GM18909 (cell line): ENCODE data around the gene PARD6B.
A peak's percentile ranks its signal among the peaks of the same experiment; 100 is the strongest.
"Not testable (repeated sequence)": the region's sequence is repeated elsewhere in the genome, so short reads cannot be mapped to it uniquely, and the experiment has no call there.

Experiments used
- ATAC-seq: cut with Tn5 transposase; IDR thresholded peaks from one replicate; pipeline ENCODE4 v1.9.1; 2021; ENCODE audit warnings: mild to moderate bottlenecking; ENCODE audit not compliant: unreplicated experiment, poor library complexity

Gene PARD6B

DNA sequence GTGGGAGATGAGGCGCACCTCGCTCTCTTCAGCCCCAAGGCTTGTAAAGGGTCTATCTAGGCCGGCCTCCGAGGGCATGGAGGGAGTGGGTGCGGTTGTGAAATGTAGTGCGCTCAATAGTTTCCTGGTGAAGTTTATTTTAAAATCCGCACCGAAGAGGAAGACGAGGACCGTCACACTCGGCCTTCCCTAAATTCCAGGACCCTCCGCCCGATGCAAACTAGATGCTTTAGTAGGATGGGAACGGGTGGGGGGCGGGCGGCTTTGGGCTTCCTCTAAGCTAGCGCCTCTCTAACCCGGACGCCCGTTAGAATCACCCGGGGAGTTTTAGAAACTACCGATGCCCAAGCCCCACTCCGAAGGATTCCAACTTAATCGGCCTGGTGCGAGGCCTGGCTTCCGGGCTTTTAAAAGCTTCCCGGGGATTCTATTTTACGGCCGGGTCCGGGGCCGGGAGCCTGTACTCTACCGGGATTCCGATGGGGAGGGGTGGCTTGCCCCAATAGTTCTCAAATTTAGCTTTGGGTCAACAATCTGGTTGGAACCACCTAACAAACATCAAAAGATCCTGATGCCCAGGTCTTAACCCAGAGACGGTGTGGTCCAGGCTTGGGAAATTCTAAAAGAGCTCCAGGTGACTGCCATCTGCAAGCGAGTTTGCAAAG lies 62.9 kb downstream of the PARD6B start:
- ATAC-seq = no peak

DNA sequence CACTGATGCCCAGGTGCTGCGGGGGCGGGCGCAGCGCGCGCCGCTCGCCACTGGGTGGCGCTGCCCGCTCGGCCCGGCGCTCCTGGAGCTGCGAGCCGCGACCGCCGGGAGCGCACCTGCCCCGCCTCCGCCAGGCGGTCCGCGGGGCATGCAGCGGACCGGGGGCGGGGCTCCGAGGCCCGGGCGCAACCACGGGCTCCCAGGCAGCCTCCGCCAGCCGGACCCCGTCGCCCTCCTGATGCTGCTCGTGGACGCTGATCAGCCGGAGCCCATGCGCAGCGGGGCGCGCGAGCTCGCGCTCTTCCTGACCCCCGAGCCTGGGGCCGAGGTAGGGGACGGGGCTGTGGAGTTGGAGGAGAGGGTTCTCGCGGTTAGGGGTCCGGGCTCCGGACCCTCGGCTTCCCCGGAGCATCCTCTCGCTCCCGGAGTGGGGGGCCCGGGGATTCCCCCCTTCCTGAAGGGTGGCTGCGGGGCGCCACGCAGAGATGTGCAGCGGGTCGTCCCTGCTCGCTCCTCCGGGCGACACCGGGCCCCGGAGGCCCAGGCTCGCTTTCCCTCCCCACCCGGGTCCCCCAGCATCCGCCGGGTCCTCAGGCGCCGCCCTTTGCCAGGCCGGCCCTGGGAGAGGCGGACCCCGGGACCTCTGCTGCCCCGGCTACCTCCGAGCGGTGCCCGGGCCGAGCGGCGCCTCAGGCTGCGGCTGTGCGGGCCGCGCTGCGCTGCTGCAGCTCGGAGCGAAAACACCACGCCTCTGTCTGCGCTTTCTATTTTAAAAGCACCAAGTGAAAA lies 63.7 kb downstream of the PARD6B start, which contains the start of gene BCAS4:
TSS of gene BCAS4 (plus strand) at position 216 of the 789 bp plus-strand sequence. CDS start at position 239, 23 bp downstream.
- peak; percentile 72 for ATAC-seq

GRCh38 chr20:50797142-50797541 lies 65.8 kb downstream of the PARD6B start:
- no peak for ATAC-seq

DNA sequence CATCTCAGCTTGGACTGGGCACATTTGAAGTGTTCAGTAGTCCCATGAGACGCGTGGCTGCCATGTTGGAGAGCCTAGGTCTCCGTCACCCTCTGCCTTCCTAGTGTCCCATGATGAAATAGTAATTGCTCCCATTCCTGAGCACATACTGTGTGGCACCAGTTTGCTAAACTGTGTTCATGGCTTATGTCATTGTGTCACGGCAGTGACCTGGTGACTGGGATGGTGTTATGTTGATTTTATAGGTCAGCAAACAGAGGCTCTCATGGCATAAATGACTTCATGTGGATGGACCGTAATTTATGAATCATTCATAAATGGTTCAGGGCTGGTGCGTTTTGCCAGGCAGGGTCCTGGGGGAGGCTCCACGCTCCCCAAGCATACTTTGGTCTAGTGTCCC lies 67.3 kb downstream of the PARD6B start:
- no peak for ATAC-seq

- no peak for ATAC-seq
Measured at GRCh38 chr20:50799176-50799889, 68.0 kb downstream of the PARD6B start.

DNA sequence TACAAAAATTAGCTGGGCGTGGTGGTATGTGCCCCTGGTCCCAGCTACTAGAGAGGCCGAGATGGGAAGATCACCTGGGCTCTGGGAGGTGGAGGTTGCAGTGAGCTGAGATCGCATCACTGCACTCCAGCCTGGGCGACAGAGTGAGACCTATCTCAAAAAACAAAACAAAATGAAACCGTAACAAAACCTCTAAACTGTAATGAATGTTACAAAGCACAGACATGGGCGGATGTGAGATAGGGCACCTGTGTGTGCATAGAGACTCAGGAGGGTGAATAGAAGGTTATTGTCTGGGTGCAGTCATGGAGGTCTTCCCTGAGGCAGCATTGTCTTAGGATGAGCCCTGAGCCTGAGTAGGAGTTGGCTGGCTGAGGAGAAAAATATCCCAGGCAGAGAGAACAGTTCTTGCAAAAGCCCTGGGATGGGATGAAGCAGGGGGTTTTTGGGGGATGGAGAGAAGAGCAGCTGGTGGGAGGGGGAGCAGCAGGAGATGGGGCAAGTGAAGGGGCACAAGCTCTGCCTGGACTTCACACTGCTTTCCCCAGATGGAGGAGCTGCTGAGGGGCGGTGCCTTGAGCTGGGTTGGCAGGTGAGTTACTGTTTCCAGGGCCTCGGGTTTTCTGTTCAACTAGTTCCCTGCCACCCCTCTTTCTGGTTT lies 68.6 kb downstream of the PARD6B start:
- ATAC-seq = peak; percentile 50

DNA sequence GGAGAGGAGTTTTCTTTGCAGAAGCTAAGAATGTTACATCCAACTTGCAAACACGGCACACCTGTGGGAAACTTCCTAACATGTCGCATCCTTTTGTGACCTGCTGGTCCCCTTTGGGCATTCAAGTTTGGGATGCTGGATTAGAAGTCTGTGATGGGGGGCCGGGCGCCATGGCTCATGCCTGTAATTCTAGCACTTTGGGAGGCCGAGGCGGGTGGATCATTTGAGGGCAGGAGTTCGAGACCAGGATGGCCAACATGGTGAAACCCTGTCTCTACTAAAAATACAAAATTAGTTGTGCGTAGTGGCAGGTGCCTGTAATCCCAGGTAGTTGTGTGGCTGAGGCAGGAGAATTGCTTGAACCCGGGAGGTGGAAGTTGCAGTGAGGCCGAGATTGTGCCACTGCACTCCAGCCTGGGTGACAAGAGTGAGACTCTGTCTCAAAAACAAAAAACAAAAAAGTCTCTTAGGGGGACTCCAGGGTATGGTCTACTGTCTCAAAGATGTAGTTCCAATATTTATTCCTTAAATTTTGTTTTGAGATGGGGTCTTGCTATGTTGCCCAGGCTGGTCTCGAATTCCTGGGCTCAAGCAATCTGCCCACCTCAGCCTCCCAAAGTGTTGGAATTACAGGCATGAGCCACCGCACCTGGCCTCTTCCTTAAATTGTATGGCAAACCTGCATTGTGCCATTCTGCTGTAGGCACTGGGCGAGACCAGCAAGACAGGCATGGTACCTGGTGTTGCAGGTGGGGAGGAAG lies 69.8 kb downstream of the PARD6B start:
- not testable (repeated sequence) for ATAC-seq

DNA sequence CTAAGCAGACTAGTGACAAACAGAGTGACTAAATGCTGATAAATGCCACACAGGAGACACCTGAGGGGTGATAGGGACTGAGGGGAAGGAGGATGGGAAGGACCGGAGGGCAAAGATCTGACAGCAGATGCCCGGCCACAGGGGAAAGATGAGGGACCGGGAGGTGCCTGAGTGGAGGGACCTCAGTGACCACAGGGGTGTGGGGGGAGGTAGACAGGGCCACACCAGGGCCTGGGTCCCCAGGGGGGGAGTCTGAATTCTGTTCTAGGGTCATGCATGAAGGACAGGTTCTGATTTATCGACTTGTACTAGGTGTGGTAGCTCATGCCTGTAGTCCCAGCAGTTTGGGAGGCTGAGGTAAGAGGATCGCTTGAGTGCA lies 70.4 kb downstream of the PARD6B start:
- no peak for ATAC-seq

GRCh38 chr20:50802289-50802688 lies 70.9 kb downstream of the PARD6B start:
- no peak for ATAC-seq

DNA sequence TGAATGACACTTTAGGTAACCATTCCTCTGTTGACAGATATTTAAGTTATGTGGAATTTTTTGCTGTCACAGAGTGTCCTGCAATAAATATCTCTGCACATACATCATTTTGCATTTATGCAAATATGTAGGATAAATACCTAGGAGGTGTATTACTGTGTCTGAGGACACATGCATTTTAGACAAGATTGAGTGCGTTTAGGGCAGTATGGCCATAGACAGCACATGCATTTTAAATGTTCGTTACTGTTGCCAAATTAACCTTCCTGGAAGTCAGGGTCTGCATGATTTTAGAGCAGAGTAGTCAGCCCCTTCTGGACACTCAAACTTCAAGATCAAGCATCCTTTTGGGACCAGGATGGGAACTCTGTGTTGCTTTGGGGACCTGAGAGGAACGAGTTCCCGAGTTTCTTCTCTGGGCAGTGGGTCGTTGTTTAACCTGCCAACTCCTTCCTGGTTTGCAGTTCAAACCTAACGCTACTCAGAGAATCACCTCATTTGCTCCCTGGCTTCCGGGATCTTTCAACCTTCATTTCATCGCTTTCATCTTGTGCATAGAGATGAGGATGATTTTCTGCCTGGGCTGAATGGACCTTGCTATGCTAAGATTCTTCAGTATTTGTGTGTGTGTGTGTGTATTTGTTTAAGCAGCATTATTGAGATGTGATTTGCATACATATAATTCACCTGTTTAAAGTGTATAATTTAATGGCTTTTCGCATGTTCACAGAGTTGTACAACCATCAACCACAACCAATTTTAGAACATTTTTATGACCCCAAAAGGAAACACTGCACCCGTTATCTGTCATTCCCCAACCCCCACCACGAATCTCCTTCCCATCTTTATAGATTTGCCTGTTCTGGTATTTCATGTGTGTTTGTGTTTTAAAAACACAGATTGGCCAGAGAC lies 73.3 kb downstream of the PARD6B start:
- no peak for ATAC-seq

- ATAC-seq = no peak
Measured at GRCh38 chr20:50805349-50805684, 73.9 kb downstream of the PARD6B start.

DNA sequence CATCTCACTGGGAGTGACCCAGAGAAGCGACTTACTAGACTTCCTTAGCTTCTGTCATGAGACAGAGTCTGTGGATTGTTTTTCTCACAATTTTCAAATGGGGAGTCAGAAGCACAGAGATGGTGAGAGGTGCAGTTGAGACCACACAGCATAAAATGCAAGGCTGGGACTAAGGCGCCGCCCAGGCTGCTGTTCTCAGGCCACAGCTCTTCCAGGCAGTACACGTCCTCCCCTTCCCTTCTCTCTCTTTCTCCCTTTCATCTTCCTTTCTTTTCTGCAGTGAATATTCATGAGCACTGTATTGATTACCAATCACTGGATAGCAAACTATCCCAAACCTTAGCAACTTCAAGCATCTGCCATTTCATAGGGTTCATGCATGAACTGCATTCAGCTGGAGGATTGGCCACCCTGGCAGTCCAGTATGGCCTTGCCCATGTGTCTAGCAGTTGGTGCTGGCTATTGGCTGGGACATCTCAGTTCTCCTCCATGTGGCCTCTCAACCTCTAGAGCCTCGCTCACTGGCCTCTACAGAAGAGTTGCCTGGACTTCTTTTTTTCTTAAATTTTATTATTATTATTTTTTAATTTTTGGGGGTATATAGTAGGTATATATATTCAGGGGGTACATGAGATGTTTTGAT lies 74.9 kb downstream of the PARD6B start:
- ATAC-seq = no peak
